Uterus (tissue), 4 donors: Measurements from ENCODE around the gene TRIM32. TPM values are rescaled to one million over a fixed set of nuclear protein-coding genes. Genes with fewer than 3 reads are reported as not detected.

Experiments
- DNase-seq, 2 donors: peaks; one replicate each; pipeline ENCODE4 v3.0.0-alpha.2; 2019 to 2020
- H3K27ac ChIP-seq, 2 donors: fragments of 200-600 bp; sonication (generic); 1 replicate in 1 of 2; 2 replicates in 1 of 2; pipeline ENCODE4 v1.5.1; 2016 to 2018
- H3K27me3 ChIP-seq, 2 donors: fragments of 200-600 bp; sonication (generic); one replicate each; pipeline ENCODE4 v1.5.1; 2018 to 2019; ENCODE audit warnings: control low read depth in 1 of 2
- H3K36me3 ChIP-seq, 2 donors: fragments of 200-600 bp; sonication (generic); one replicate each; pipeline ENCODE4 v1.5.1; 2019; ENCODE audit warnings: control low read depth in 1 of 2
- H3K4me1 ChIP-seq, 2 donors: fragments of 200-600 bp; sonication (generic); one replicate each; pipeline ENCODE4 v1.5.1; 2018 to 2019; ENCODE audit warnings: control low read depth in 1 of 2
- H3K4me3 ChIP-seq, 2 donors: fragments of 200-600 bp; sonication (generic); 1 replicate in 1 of 2; 2 replicates in 1 of 2; pipeline ENCODE4 v1.5.1; 2018 to 2019; ENCODE audit warnings: mild to moderate bottlenecking in 1 of 2
- H3K9me3 ChIP-seq, 2 donors: fragments of 200-600 bp; sonication (generic); one replicate each; pipeline ENCODE4 v1.5.1; 2019; ENCODE audit warnings: control low read depth in 1 of 2
- CTCF ChIP-seq, 4 experiments: fragments of 200-600 bp in 2 of 4; fragments of 450-650 bp in 2 of 4; sonication (generic) in 2 of 4; IDR thresholded peaks; one replicate each; pipeline ENCODE4 v1.5.1; 2016 to 2019; ENCODE audit warnings: antibody characterized with exemption in 4 of 4, mild to moderate bottlenecking in 2 of 4, moderate library complexity in 1 of 4
- POLR2A ChIP-seq, 2 donors: fragments of 450-650 bp; IDR thresholded peaks; one replicate each; pipeline ENCODE4 v1.6.1; 2016; ENCODE audit warnings: antibody characterized with exemption in 2 of 2, mild to moderate bottlenecking in 1 of 2, moderate library complexity in 1 of 2
- intact Hi-C: fragments of 100-400 bp; cut with DNase I; formaldehyde crosslinking; loops from one replicate; pipeline ENCODE4 v1.15.1; 2023; ENCODE audit warnings: low total_unique reads
- total RNA-seq, 4 donors: library from RNA; depleted of rRNA in 3 of 4; stranded (reverse); fragments of >200 nt in 3 of 4; gene quantifications; one replicate each; pipeline versions ENCODE4 v1.1.0 to v1.2.4, GENCODE V29; 2014 to 2023
- donor health status: DM: yes; HTN: yes; CAD: no.

The TRIM32 gene
- total RNA-seq, 4 donors from 2014 or later: 13.2 to 36.0 (median 25.3) TPM

DNA sequence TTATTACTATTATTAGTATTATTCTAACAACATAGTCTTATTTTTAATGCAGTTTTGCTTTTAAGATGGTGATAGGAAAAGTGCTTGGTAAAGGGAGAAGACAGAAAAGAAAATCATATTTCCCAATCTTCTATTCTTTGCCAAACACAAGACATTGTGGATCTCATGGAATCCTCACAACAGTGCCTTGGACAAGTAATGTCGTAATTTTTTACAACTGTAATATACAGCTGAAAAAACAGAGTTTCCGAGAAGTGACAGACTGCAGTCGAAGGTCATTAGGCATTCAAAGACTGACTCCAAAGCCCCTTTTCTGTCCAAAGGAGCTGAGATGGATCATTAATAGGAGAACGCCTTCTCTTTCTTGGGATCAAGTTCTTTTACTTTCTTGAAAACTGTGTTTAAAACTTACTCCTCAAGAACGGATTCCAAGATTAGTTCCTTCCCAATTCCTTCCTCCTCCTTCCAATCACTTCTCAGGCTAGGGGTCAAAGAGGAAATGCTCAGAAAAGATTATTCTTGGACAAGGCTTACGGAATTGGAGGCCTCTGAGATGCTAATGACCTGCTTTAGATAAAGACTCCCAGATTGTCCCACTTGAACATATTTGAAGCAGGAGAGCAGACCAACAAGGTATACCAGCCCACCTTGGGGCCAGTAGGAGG lies 24.3 kb upstream of the TRIM32 start:
- no peaks in the 10 kb centered on the region for H3K9me3 ChIP-seq
- peak overlapping the region; percentile 31 to 81 for H3K27ac ChIP-seq
- no peak overlapping the region for H3K4me3 ChIP-seq
- H3K36me3 ChIP-seq: no peaks in the 10 kb centered on the region
- H3K27me3 ChIP-seq: no peaks in the 10 kb centered on the region
- TF ChIP-seq POLR2A (IDR thresholded peaks at IDR 0.05) (no peak), CTCF (IDR thresholded peaks at IDR 0.05) (no peak)
- H3K4me1 ChIP-seq: peaks cover 0 to 12% of the 10 kb centered on the region in 2 donors
- DNase-seq: no peak
- intact Hi-C loops: no loop called here

- Histone ChIP-seq H3K4me3 (no peak overlapping the region), H3K36me3 (no peaks in the 10 kb centered on the region), H3K9me3 (no peaks in the 10 kb centered on the region), H3K27ac (peak overlapping the region; percentile 31 to 81), H3K27me3 (no peaks in the 10 kb centered on the region), H3K4me1 (peaks cover 0 to 12% of the 10 kb centered on the region in 2 donors)
- no peak for DNase-seq
- intact Hi-C loops: no loop called here
- TF ChIP-seq POLR2A (IDR thresholded peaks at IDR 0.05): no peak
- TF ChIP-seq CTCF (IDR thresholded peaks at IDR 0.05): no peak
Observed at GRCh38 chr9:116663581-116663980, 23.5 kb upstream of the TRIM32 start.

GRCh38 chr9:116668970-116669695 lies 18.0 kb upstream of the TRIM32 start:
- no peaks in the 10 kb centered on the region for H3K9me3 ChIP-seq
- no peak overlapping the region for H3K27ac ChIP-seq
- TF ChIP-seq CTCF (IDR thresholded peaks at IDR 0.05): no peak
- no peak for TF ChIP-seq POLR2A (IDR thresholded peaks at IDR 0.05)
- intact Hi-C loops: no loop called here
- DNase-seq: no peak
- no peak overlapping the region for H3K4me3 ChIP-seq
- H3K4me1 ChIP-seq: peaks cover 0 to 3% of the 10 kb centered on the region in 2 donors
- no peaks in the 10 kb centered on the region for H3K36me3 ChIP-seq
- no peaks in the 10 kb centered on the region for H3K27me3 ChIP-seq

DNA sequence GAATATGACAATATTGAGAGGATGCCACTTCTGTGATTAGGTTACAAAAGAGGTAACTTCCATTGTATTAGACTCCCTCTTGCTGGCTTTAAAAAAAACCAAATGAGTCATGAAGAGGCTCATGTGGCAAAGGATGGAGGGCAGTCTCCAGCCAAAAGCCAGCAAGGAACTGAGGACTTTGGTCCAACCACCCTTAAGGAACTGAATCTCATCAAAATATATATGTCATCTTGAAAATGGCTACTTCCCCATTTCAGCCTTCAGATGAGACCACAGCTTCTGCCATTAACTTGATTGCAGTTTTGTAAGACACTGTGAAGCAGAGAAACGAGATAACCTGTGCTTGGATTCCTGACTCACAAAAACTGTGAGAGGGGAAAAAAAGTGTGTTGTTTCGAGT lies 15.5 kb upstream of the TRIM32 start:
- no peak overlapping the region for H3K27ac ChIP-seq
- no peak overlapping the region for H3K4me3 ChIP-seq
- no peaks in the 10 kb centered on the region for H3K36me3 ChIP-seq
- no peaks in the 10 kb centered on the region for H3K4me1 ChIP-seq
- H3K9me3 ChIP-seq: no peaks in the 10 kb centered on the region
- no peak for DNase-seq
- intact Hi-C loops: no loop called here
- TF ChIP-seq CTCF (IDR thresholded peaks at IDR 0.05) (no peak), POLR2A (IDR thresholded peaks at IDR 0.05) (no peak)
- no peaks in the 10 kb centered on the region for H3K27me3 ChIP-seq

- TF ChIP-seq CTCF (IDR thresholded peaks at IDR 0.05) (no peak), POLR2A (IDR thresholded peaks at IDR 0.05) (no peak)
- no peak overlapping the region for H3K27ac ChIP-seq
- no peak overlapping the region for H3K4me3 ChIP-seq
- DNase-seq: no peak
- H3K4me1 ChIP-seq: no peaks in the 10 kb centered on the region
- H3K36me3 ChIP-seq: no peaks in the 10 kb centered on the region
- intact Hi-C loops: no loop called here
- no peaks in the 10 kb centered on the region for H3K9me3 ChIP-seq
- H3K27me3 ChIP-seq: no peaks in the 10 kb centered on the region
Observed at GRCh38 chr9:116673375-116673774, 13.7 kb upstream of the TRIM32 start.
